Fibroblast of the conjunctiva (primary cell): ENCODE results near the gene TMEM141.
"Not testable (repeated sequence)": the region's sequence is repeated elsewhere in the genome, so short reads cannot be mapped to it uniquely, and the experiment has no call there.

Source experiments
- DNase-seq: peaks from one replicate; pipeline ENCODE4 v3.0.0-alpha.2; 2010; ENCODE audit warnings: low read depth

TMEM141 gene

GRCh38 chr9:136755302-136756133 is 35.6 kb upstream of the TMEM141 start:
- not testable (repeated sequence) for DNase-seq

GRCh38 chr9:136756134-136756438 is 35.1 kb upstream of the TMEM141 start:
- no peak for DNase-seq

GRCh38 chr9:136756836-136757235 is 34.3 kb upstream of the TMEM141 start:
- DNase-seq, result no peak

- DNase-seq, result no peak
These were observed 33.8 kb upstream of the TMEM141 start for GRCh38 chr9:136757328-136757727.

- no peak for DNase-seq
These were observed 33.4 kb upstream of the TMEM141 start for GRCh38 chr9:136757751-136758140.

- DNase-seq, result no peak
These were observed 32.1 kb upstream of the TMEM141 start for GRCh38 chr9:136759001-136759400.

GRCh38 chr9:136759436-136760325 is 31.5 kb upstream of the TMEM141 start:
- no peak for DNase-seq

GRCh38 chr9:136760424-136760823 is 30.7 kb upstream of the TMEM141 start:
- no peak for DNase-seq

GRCh38 chr9:136760834-136761544 is 30.2 kb upstream of the TMEM141 start:
- DNase-seq, result peak; percentile 35

GRCh38 chr9:136761545-136761981 is 29.6 kb upstream of the TMEM141 start:
- DNase-seq, result no peak

- DNase-seq, result no peak
These were observed 28.9 kb upstream of the TMEM141 start for GRCh38 chr9:136762221-136762691.

- no peak for DNase-seq
These were observed 28.1 kb upstream of the TMEM141 start for GRCh38 chr9:136762915-136763648.

GRCh38 chr9:136763649-136764035 is 27.5 kb upstream of the TMEM141 start:
- DNase-seq, result no peak

- DNase-seq, result no peak
These were observed 26.7 kb upstream of the TMEM141 start, which contains the start of gene LCN15 for GRCh38 chr9:136764301-136764891. Gene LCN15, minus strand, starts transcription at chr9:136764518. Its CDS starts 30 bp downstream, at chr9:136764488.

GRCh38 chr9:136765041-136765440 is 26.1 kb upstream of the TMEM141 start:
- no peak for DNase-seq

GRCh38 chr9:136765745-136766409 is 25.3 kb upstream of the TMEM141 start:
- DNase-seq, result not testable (repeated sequence)

- DNase-seq, result not testable (repeated sequence)
These were observed 24.6 kb upstream of the TMEM141 start for GRCh38 chr9:136766410-136767120.

- DNase-seq, result no peak
These were observed 21.4 kb upstream of the TMEM141 start for GRCh38 chr9:136769710-136770191.

GRCh38 chr9:136771907-136772415 is 19.2 kb upstream of the TMEM141 start:
- DNase-seq, result no peak
